ENCODE data around the gene LSS. TPM values are rescaled to one million over a fixed set of nuclear protein-coding genes. Genes with fewer than 3 reads are reported as not detected.

Gene LSS
- total and polyA plus RNA-seq, 2 of the 4 experiments (the other 2 are of a cell fraction) = 43.4 to 58.1 TPM

- Histone ChIP-seq H2BK120ac (ENCODE audit: low read depth, low read length) (no peak overlapping the region), H4K8ac (ENCODE audit: low read depth in 2 of 2, low read length in 2 of 2) (no peak overlapping the region), H3K18ac (ENCODE audit: low read depth, low read length) (no peak overlapping the region), H3K4ac (ENCODE audit: low read depth, low read length) (no peak overlapping the region), H3K27ac (ENCODE audit: insufficient read depth, low read length) (no peak overlapping the region), H3K9me3 (ENCODE audit: control insufficient read depth, insufficient read depth, low read length) (no peaks in the 10 kb centered on the region), H2AK5ac (ENCODE audit: low read depth, low read length) (peak overlapping the region; percentile 29; the same call in 1 of the 2 replicates), H3K14ac (replicated peaks; ENCODE audit: low read depth, low read length) (no peak overlapping the region), H3K9me1 (ENCODE audit: insufficient read depth, low read length) (peaks cover 3% of the 10 kb centered on the region; the same call in 1 of the 2 replicates), H3K23ac (ENCODE audit: low read depth, low read length) (no peak overlapping the region), H2AFZ (replicated peaks; ENCODE audit: low read length, poor library complexity) (no peak overlapping the region), H2BK15ac (ENCODE audit: low read depth, low read length) (no peak overlapping the region), H3K27me3 (ENCODE audit: control insufficient read depth, insufficient read depth, low read length) (no peaks in the 10 kb centered on the region), H3K4me2 (ENCODE audit: low read depth, low read length) (no peak overlapping the region), H3K4me1 (ENCODE audit: control insufficient read depth, insufficient read depth, low read length) (0 out of 2 replicates have a peak, but pooled peaks cover 2% of the 10 kb centered on the region), H2BK20ac (ENCODE audit: low read depth, low read length) (no peak overlapping the region), H3K9ac (ENCODE audit: low read depth, low read length) (no peak overlapping the region), H4K91ac (ENCODE audit: insufficient read depth, low read depth, low read length) (no peak overlapping the region), H2AK9ac (replicated peaks; ENCODE audit: low read depth, low read length, poor library complexity) (no peak overlapping the region), H3K79me1 (ENCODE audit: low read depth in 1 of 2, low read length in 2 of 2) (no peaks in the 10 kb centered on the region), H3K56ac (ENCODE audit: extremely low read depth, insufficient read depth, low read length) (no peak overlapping the region), H3K36me3 (ENCODE audit: control insufficient read depth, insufficient read depth, low read length) (no peaks in the 10 kb centered on the region), H4K20me1 (ENCODE audit: insufficient read depth, low read length) (peaks cover 18% of the 10 kb centered on the region; the same call in 1 of the 2 replicates), H4K5ac (ENCODE audit: low read depth, low read length) (no peak overlapping the region), H2BK5ac (ENCODE audit: low read depth, low read length, poor library complexity, severe bottlenecking) (no peak overlapping the region), H3K4me3 (ENCODE audit: insufficient read depth, low read depth, low read length) (no peak overlapping the region)
- no TSS peak for BruUV-seq (replicated peaks)
- dilution Hi-C loops (cut with HindIII; ENCODE audit: low sequenced_read_pairs, unreplicated experiment) = no loop called here
- TF ChIP-seq BHLHE40 (IDR thresholded peaks at IDR 0.05; ENCODE audit: low read depth, low read length) (no peak), ELK1 (IDR thresholded peaks at IDR 0.05; ENCODE audit: borderline replicate concordance, low read depth, low read length) (no peak), RCOR1 (IDR thresholded peaks at IDR 0.05; ENCODE audit: insufficient replicate concordance, low read length) (no peak), CTCF (conservative IDR thresholded peaks at IDR 0.05; ENCODE audit: low read depth, low read length) (no peak), CEBPB (IDR thresholded peaks at IDR 0.05; ENCODE audit: low read depth, low read length) (no peak), NFE2L2 (IDR thresholded peaks at IDR 0.05; ENCODE audit: low read depth, low read length) (no peak), FOS (IDR thresholded peaks at IDR 0.05; ENCODE audit: low read depth, low read length) (no peak), CHD1 (IDR thresholded peaks at IDR 0.05; ENCODE audit: low read depth, low read length) (no peak)
- POLR2A ChIA-PET (ENCODE audit: unreplicated experiment) = no interaction called here
- in situ Hi-C loops (cut with MboI; ENCODE audit: low sequenced_read_pairs) = no loop called here
- no peak for ATAC-seq (ENCODE audit: low read depth)
- CTCF ChIA-PET = interaction anchor here (0.9 kb wide), 1 partner anchor 15 kb away, joined by 3 read pairs; no protein-coding TSS in a partner anchor
- no peak for DNase-seq
- 91% methylated on average over 13 of the region's 28 CpGs; no CpG with 5 or more reads in 1 of the 2 experiments for WGBS, 2 experiments (ENCODE audit: extremely low coverage in 2 of 2, insufficient read length in 1 of 2)
- intact Hi-C loops (cut with micrococcal nuclease) = no loop called here
Observed at GRCh38 chr21:46138383-46138970, 90.1 kb downstream of the LSS start.
